Measurements from ENCODE around the gene ASCC1.
"Not testable (repeated sequence)": the region's sequence is repeated elsewhere in the genome, so short reads cannot be mapped to it uniquely, and the experiment has no call there.

Gene ASCC1

DNA sequence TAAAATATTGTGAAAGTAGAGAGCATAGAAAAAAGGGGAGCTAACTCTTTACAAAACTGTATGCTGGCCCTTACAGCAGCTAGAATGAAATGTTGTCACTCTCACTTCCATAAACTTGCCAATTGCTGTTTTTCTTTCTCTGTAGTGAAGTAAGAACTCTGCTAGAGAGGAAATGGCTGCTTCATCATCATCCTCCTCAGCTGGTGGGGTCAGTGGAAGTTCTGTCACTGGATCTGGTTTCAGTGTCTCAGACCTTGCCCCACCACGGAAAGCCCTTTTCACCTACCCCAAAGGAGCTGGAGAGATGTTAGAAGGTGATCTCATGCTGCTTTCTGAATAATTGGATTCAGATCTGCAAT is 7.6 kb upstream of the ASCC1 start:
- no peak for DNase-seq

DNA sequence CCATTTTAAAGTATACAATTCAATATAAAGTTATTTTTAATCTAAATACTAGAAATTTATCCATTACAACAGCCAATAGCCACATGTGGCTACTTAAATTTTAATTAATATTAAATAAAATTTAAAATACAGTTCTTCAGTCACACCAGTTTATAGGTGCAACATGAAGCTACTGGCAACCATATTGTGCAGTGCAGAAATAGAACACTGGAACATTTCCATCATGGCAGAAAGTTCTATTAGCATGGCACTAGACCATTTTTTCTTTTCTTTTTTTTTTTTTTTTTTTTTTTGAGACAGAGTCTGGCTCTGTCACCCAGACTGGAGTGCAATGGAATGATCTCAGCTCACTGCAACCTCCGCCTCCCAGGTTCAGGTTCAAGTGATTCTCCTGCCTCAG is 5.2 kb upstream of the ASCC1 start:
- DNase-seq: no peak

GRCh38 chr10:72220637-72221036 is 4.6 kb upstream of the ASCC1 start:
- no peak for DNase-seq

GRCh38 chr10:72219235-72219814 is 3.2 kb upstream of the ASCC1 start:
- no peak for DNase-seq

DNA sequence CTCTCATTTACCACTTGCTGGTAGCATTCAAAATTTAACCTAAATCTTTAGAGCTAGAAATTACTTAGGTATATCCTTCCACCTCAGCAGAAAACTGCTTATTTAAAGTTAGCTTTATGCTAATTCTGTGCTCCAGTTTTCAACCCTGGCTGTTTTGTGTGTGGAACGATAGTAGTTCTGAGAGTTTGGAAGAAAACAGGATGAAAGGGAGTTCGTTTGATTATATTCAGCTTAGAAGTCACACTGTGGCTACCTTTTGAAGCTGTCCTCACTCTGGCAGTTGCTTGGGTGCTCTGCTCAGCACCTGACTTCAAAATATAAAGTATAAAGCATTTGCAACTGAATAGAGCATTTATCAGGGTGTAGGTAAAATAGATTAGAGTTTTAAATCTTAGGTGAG is 2.6 kb upstream of the ASCC1 start:
- no peak for DNase-seq

DNA sequence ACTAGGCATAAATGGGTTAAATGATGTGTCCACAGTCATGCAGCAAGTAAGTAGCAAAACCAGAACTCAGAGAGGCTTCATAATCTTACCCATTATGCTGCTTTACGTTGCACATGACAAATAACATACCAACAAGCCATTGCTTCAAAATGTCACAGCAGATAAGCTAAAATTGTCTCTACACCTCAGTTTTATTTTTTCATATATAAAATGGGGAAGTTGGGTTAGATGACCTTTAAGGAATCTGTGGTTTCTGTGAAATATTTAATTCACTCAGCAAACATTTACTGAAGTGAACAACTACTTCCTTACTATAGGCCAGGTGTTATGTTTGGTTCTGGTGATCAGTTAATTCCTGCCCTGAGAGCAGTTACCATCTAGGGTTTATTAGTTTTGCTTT is 2.2 kb upstream of the ASCC1 start:
- no peak for DNase-seq

GRCh38 chr10:72211832-72212231 is 4.2 kb downstream of the ASCC1 start:
- DNase-seq: not testable (repeated sequence)

GRCh38 chr10:72211381-72211780 is 4.7 kb downstream of the ASCC1 start:
- DNase-seq: not testable (repeated sequence)

GRCh38 chr10:72208526-72208925 is 7.5 kb downstream of the ASCC1 start:
- not testable (repeated sequence) for DNase-seq

DNA sequence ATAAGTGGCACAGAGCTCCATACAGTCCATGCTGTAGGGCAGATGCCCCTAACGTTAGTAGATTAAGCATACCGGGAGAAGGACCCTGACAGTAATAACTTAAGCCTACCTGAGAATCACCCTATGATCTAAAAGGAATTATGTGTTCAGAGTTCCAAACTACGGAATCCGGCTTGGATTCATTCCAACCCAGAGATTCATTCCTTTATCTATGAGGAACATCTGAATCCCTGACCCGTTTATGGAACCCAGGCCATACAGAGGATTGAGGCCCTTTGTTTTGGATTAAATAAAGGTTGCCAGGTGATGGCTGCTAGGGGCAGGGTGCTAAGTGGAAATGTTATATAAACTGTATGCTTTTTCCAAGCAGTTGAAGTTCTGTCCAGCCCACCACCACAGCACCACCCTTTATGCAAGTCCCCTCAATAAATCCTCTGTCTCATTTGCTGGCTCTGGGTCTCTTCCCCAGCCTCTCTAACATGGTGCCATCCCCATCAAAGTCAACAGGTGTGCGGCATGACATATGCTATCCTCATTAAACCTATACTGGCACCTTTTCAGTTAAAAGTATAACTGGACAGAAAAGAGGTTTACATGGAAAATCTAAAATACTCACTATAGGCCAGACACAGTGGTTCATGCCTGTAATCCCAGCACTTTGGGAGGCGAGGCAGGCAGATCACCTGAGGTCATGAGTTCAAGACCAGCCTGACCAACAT is 9.4 kb downstream of the ASCC1 start:
- no peak for DNase-seq

- DNase-seq: no peak
These were observed 11.4 kb downstream of the ASCC1 start for GRCh38 chr10:72204724-72205123.

DNA sequence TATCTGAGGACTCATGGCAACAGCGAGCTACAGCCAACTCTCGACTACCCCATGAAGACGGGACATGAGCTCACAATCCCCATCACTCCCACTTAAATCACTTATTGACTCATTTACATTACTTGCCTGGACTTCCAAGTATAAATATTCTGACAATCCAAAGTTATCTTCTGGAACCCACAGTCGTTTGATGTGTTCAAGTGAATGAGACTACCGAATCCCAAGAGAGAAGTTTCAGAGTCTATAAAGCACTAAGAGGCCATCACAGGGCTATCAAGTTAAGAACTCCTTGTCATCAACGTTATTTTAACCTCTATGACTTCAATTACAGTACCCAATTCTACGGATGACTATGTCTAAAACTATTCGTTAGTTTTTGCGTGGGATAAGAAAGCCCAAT is 11.8 kb downstream of the ASCC1 start:
- DNase-seq: no peak

- DNase-seq: no peak
These were observed 14.8 kb downstream of the ASCC1 start for GRCh38 chr10:72201293-72201692.

- no peak for DNase-seq
These were observed 15.2 kb downstream of the ASCC1 start for GRCh38 chr10:72200883-72201282.

DNA sequence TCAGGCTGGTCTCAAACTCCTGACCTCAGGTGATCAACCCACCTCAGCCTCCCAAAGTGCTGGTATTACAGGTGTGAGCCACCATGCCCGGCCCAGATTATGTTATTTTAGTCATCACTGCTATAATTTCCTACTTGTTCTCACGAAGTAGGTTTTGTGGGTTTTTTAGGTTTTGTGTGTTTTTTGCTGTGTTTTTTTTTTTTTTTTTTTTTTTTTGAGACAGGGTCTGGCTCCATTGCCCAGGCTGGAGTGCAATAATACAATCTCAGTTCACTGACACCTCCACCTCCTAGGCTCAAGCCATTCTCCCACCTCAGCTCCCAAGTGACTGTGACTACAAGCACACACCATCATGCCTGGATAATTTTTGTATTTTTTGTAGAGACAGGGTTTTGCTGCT is 21.1 kb downstream of the ASCC1 start:
- DNase-seq: no peak

DNA sequence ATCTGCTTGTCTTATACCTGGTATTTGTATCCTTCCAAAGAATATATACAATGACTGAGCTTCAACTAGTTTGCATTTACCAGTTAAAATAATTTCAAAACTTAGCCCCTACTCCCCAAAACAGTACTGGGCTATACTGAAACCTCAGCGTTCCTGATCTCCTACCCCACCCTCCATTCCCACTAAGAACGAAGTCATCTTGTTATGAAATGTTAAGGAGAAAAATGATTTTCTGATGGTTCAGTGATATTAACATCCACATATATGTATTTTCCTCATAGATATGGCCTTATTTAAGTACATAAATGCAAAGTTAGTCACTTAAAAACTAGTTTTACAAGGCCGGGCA is 29.1 kb downstream of the ASCC1 start:
- no peak for DNase-seq

DNA sequence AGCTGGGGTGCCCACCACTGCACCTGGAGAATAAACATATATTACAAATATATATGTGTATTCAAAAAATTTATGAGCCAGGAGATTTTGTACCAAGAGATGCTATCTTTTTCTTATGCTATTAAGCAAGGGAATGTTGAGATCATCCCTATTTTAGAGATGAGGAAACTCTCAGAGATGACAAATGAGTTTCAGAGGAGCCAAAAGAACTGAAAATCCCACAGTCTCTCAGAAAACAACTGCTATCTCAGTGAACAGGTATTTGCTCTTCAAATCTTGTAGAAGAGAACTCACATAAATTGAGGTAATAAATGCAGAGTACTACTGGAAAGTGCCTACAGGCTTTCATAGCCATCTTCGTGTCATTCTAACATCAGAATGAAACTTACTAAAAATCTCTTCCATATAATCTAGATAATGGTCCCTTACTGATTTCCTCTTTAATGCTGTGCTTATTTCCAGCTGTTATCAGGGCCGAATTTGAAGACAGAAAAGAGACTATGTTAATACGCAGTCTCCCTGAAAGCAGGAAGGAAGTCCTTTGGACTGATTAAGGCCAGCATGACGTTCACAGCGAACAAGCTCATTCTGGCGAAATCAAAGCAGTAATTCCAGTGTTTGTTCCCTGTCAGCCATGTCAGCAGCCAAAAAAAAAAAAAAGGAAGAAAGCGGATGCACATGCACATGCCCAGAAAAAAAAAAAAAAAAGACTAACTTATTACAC is 29.7 kb downstream of the ASCC1 start:
- DNase-seq: no peak

GRCh38 chr10:72184156-72184555 is 31.9 kb downstream of the ASCC1 start:
- no peak for DNase-seq

DNA sequence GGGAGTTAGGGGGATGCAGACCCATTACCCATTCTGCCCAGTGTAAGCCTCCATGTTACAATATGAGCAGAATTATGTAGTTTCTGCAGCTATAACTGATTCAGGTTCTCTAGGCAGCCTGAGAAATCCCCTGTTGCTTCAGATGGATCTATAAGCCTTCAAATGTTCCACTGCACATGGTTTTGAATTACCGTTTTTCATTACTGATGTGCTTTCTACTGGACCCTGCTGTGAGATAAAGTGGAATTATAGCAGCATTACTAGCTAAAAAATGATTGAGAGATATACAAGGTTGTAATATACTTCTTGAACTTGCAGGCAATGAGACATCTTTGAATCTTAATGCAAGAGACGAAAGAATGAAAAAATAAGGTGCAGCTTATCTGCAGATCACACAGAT is 38.6 kb downstream of the ASCC1 start:
- DNase-seq: no peak

GRCh38 chr10:72176701-72177100 is 39.4 kb downstream of the ASCC1 start:
- DNase-seq: no peak

GRCh38 chr10:72175149-72175548 is 40.9 kb downstream of the ASCC1 start:
- no peak for DNase-seq

DNA sequence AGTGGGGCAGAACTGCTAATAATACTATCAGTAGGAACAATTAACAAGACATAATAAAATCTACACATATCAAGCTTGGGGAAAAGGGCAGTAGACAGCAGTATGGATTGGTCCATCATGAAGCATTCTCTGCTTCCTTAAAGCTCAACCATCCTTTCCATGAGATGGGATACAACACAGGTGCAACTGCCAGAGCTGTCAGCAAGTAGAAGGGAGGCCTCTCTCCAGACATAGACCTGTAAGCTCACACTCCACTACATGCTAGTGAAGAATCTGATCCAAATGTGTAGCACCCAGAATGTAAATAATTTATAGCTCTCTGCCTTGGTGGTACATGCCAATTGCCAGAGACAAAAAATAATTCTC is 41.8 kb downstream of the ASCC1 start:
- DNase-seq: no peak

DNA sequence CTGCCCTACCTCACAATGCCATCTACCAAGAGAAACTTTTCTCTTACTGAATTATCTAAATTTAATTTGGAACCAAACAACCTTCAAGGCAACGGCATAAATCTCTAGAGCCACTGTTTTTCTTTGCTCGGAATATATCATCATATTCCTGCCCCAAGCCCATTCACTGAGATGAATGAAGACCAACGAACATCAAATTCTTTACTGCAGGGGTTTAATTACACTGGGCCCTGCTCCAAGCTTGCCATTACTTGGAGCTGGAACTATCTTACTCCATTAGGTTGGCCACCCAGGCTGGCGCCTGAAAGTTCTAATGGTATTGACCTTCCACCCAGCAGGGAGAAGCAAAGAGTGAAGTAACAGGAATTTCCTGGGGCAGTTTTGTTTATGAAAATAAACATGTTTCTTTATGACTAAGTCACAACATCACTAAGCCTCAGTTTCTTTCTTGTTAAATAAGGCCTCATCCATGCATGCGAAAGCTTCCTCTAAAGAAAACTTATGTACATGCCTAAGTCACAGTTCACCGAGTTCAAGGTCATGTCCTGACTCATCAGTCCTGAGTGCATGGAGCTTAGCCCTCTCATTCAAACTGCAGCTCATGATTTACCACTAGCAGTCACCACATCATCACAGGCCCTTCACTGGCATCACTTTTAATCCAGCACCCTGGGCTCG is 42.3 kb downstream of the ASCC1 start:
- DNase-seq: no peak

Measured in nucleus accumbens (tissue), 56 donors.